Stimulated activated CD8-positive, alpha-beta memory T cell treated with anti-CD3 and anti-CD28 coated beads, Interleukin-7, amount 100 ng/mL, for 24 hours (primary cell): ENCODE results near the gene SPNS2.

Experiments used
- DNase-seq: peaks from one replicate; pipeline ENCODE4 v3.0.0-alpha.2; 2020; ENCODE audit warnings: low read depth

Gene SPNS2

GRCh38 chr17:4480929-4481898 is 17.5 kb upstream of the SPNS2 start:
- peak; percentile 21 for DNase-seq

- DNase-seq = no peak
These were observed 16.2 kb upstream of the SPNS2 start for GRCh38 chr17:4482338-4483011.

- no peak for DNase-seq
These were observed 15.5 kb upstream of the SPNS2 start for GRCh38 chr17:4483012-4483840.

GRCh38 chr17:4485676-4486646 is 12.7 kb upstream of the SPNS2 start:
- DNase-seq = peak; percentile 29

GRCh38 chr17:4487296-4487695 is 11.4 kb upstream of the SPNS2 start:
- DNase-seq = no peak

- DNase-seq = no peak
These were observed 10.6 kb upstream of the SPNS2 start for GRCh38 chr17:4487820-4488716.

GRCh38 chr17:4488989-4489595 is 9.6 kb upstream of the SPNS2 start:
- no peak for DNase-seq

- DNase-seq = no peak
These were observed 8.5 kb upstream of the SPNS2 start for GRCh38 chr17:4490109-4490591.

- no peak for DNase-seq
These were observed 8.0 kb upstream of the SPNS2 start for GRCh38 chr17:4490637-4491061.

GRCh38 chr17:4492721-4493561 is 5.7 kb upstream of the SPNS2 start:
- DNase-seq = no peak

GRCh38 chr17:4497101-4497824 is 1.4 kb upstream of the SPNS2 start:
- no peak for DNase-seq

GRCh38 chr17:4499431-4500190 is 930 bp downstream of the SPNS2 start:
- no peak for DNase-seq

- no peak for DNase-seq
These were observed 1.5 kb downstream of the SPNS2 start for GRCh38 chr17:4500191-4500571.

GRCh38 chr17:4501295-4501949 is 2.7 kb downstream of the SPNS2 start:
- DNase-seq = no peak

GRCh38 chr17:4502466-4503154 is 3.9 kb downstream of the SPNS2 start:
- no peak for DNase-seq
